ENCODE data around the gene CAPZA1. TPM values are rescaled to one million over a fixed set of nuclear protein-coding genes. Genes with fewer than 3 reads are reported as not detected.

Gene CAPZA1
- total and polyA plus RNA-seq, 12 donors: 60.1 to 178 (median 94.0) TPM

- intact Hi-C loops (cut with DNase I): no loop called here
- peaks cover 20 to 59% of the 10 kb centered on the region in 2 donors for H3K4me1 ChIP-seq (replicated peaks in 1 of 2)
Measured at GRCh38 chr1:112634367-112634766, 14.7 kb downstream of the CAPZA1 start.

DNA sequence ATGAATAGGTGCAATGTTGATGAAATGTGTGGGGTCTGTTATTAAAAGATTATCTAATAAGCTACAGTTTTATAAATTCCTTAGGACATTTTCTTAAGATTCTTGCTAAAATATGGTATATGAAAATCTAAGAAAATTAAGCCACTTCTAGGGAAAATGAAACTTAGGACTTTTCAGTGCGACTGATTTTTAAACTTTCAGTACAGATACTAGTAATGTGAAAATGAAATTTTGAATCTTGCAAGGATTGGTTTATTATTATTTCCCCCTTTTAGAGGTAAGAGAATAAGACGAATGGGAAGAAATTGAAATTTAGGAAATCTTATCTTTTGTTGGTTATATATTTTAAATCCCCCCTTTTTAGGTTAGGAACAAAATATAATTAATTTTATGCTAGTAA lies 16.4 kb downstream of the CAPZA1 start:
- 61 to 70% (median 65%) methylated on average over 2 of the region's 2 CpGs for WGBS, 4 donors
- H3K4me3 ChIP-seq: no peak overlapping the region
- H3K36me3 ChIP-seq (replicated peaks in 1 of 2): no peaks in the 10 kb centered on the region
- no peaks in the 10 kb centered on the region for H3K27me3 ChIP-seq
- H3K4me1 ChIP-seq (replicated peaks in 1 of 2): peaks cover 20 to 59% of the 10 kb centered on the region in 2 donors
- TF ChIP-seq, protein P1, sequence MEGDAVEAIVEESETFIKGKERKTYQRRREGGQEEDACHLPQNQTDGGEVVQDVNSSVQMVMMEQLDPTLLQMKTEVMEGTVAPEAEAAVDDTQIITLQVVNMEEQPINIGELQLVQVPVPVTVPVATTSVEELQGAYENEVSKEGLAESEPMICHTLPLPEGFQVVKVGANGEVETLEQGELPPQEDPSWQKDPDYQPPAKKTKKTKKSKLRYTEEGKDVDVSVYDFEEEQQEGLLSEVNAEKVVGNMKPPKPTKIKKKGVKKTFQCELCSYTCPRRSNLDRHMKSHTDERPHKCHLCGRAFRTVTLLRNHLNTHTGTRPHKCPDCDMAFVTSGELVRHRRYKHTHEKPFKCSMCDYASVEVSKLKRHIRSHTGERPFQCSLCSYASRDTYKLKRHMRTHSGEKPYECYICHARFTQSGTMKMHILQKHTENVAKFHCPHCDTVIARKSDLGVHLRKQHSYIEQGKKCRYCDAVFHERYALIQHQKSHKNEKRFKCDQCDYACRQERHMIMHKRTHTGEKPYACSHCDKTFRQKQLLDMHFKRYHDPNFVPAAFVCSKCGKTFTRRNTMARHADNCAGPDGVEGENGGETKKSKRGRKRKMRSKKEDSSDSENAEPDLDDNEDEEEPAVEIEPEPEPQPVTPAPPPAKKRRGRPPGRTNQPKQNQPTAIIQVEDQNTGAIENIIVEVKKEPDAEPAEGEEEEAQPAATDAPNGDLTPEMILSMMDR (IDR thresholded peaks at IDR 0.05): no peak
- TF ChIP-seq POLR2A (IDR thresholded peaks at IDR 0.05): no peak
- peak overlapping the region in 2 of 5 donors; percentile 18 to 59 for H3K27ac ChIP-seq
- no peak for DNase-seq
- intact Hi-C loops (cut with DNase I): no loop called here
- no peaks in the 10 kb centered on the region for H3K9me3 ChIP-seq (replicated peaks in 1 of 3)

More at GRCh38 chr1:112634367-112634766, 14.7 kb downstream of the CAPZA1 start:
- no peak overlapping the region for H3K27ac ChIP-seq
- H3K4me3 ChIP-seq: no peak overlapping the region
- no peak for TF ChIP-seq POLR2A (IDR thresholded peaks at IDR 0.05)
- TF ChIP-seq, protein P1 (IDR thresholded peaks at IDR 0.05): no peak
- H3K9me3 ChIP-seq (replicated peaks in 1 of 3): no peaks in the 10 kb centered on the region
- H3K27me3 ChIP-seq: no peaks in the 10 kb centered on the region
- H3K36me3 ChIP-seq (replicated peaks in 1 of 2): no peaks in the 10 kb centered on the region
- no peak for DNase-seq

DNA sequence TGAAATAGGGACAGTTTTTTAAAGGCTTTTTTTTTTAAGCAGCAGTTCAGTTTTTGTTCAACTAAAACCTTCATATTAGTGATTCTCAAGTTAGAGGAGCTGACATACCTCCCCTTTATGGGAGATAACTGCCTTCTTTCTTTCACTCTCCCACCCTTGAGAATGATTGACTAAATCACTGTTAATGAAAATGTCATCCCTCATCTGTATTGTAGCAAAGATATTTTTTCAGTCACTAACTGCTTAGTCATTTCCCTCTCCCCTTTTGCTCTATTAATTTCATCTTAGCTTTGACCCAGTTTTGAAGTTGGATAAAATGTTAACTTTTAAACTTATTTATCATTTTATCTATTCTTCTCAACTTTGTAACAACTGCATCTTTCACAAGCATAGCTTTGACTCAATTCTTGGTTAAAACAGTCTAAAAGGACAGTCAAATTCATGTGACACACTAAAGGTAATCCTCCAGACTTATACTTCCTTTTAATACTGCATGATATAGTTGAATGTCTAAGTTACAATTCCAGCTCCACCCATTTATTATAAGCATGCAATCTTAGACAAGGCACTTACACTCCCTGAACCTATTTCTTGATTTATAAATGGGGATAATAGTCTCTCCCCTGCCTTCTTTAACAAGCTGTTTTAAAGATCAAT lies 17.1 kb downstream of the CAPZA1 start:
- intact Hi-C loops (cut with DNase I): no loop called here
- Histone ChIP-seq H3K4me1 (replicated peaks in 1 of 2) (peaks cover 20 to 59% of the 10 kb centered on the region in 2 donors), H3K27ac (peak overlapping the region in 4 of 5 donors; percentile 24 to 72 (median 52))

GRCh38 chr1:112637254-112638109 lies 17.9 kb downstream of the CAPZA1 start:
- WGBS, 4 donors: 74 to 80% (median 77%) methylated on average over 4 of the region's 4 CpGs
- DNase-seq: no peak
- TF ChIP-seq POLR2A (IDR thresholded peaks at IDR 0.05): no peak
- TF ChIP-seq, protein P1 (IDR thresholded peaks at IDR 0.05): no peak
- Histone ChIP-seq H3K27ac (peak overlapping the region in 4 of 5 donors; percentile 24 to 72 (median 52)), H3K9me3 (replicated peaks in 1 of 3) (no peaks in the 10 kb centered on the region), H3K4me3 (peak overlapping the region in 1 of 4 donors; percentile 19), H3K36me3 (replicated peaks in 1 of 2) (no peaks in the 10 kb centered on the region), H3K27me3 (no peaks in the 10 kb centered on the region), H3K4me1 (replicated peaks in 1 of 2) (peaks cover 20 to 55% of the 10 kb centered on the region in 2 donors)
- intact Hi-C loops (cut with DNase I): no loop called here

More for the DNA sequence above, 17.1 kb downstream of the CAPZA1 start:
- Histone ChIP-seq H3K27me3 (no peaks in the 10 kb centered on the region), H3K4me3 (peak overlapping the region in 1 of 4 donors; percentile 19), H3K36me3 (replicated peaks in 1 of 2) (no peaks in the 10 kb centered on the region), H3K9me3 (replicated peaks in 1 of 3) (no peaks in the 10 kb centered on the region)
- TF ChIP-seq, protein P1 (IDR thresholded peaks at IDR 0.05): no peak
- TF ChIP-seq POLR2A (IDR thresholded peaks at IDR 0.05): no peak
- no peak for DNase-seq

Measured in adrenal gland (tissue), 12 donors.